Smooth muscle cell (in vitro differentiated cells): Measurements from ENCODE around the gene MYCBP2. TPM values are rescaled to one million over a fixed set of nuclear protein-coding genes. Genes with fewer than 3 reads are reported as not detected.

ENCODE experiments used
- DNase-seq: peaks from one replicate; lab custom pipeline; 2025; ENCODE audit not compliant: unreplicated experiment; lab: John Stamatoyannopoulos, UW
- H2AFZ ChIP-seq: fragments of 200-600 bp; sonication (generic); 2 replicates; pipeline ENCODE4 v1.6.0; 2016; ENCODE audit warnings: antibody characterized with exemption, low read depth, mild to moderate bottlenecking
- H3F3A ChIP-seq: fragments of 200-600 bp; sonication (generic); 2 replicates; pipeline ENCODE4 v1.6.0; 2017; ENCODE audit warnings: antibody characterized with exemption, low read depth
- H3K27ac ChIP-seq: fragments of 200-600 bp; sonication (generic); 2 replicates; pipeline ENCODE4 v1.5.1; 2016; ENCODE audit warnings: low read depth, mild to moderate bottlenecking
- H3K27me3 ChIP-seq: fragments of 200-600 bp; sonication (generic); 2 replicates; pipeline ENCODE4 v1.6.1; 2016; ENCODE audit warnings: low read depth, mild to moderate bottlenecking
- H3K36me3 ChIP-seq: fragments of 200-600 bp; sonication (generic); 2 replicates; pipeline ENCODE4 v1.5.1; 2016; ENCODE audit warnings: low read depth
- H3K4me1 ChIP-seq: fragments of 200-600 bp; sonication (generic); 2 replicates; pipeline ENCODE4 v1.5.1; 2016; ENCODE audit warnings: low read depth
- H3K4me2 ChIP-seq: fragments of 200-600 bp; sonication (generic); 2 replicates; pipeline ENCODE4 v1.6.0; 2016; ENCODE audit warnings: mild to moderate bottlenecking
- H3K4me3 ChIP-seq: fragments of 200-600 bp; sonication (generic); 2 replicates; pipeline ENCODE4 v1.5.1; 2016; ENCODE audit warnings: mild to moderate bottlenecking
- H3K79me2 ChIP-seq: fragments of 200-600 bp; sonication (generic); 2 replicates; pipeline ENCODE4 v1.6.0; 2016; ENCODE audit warnings: low read depth, mild to moderate bottlenecking
- H3K9ac ChIP-seq: fragments of 200-600 bp; sonication (generic); 2 replicates; pipeline ENCODE4 v1.6.0; 2016; ENCODE audit warnings: low read depth
- H3K9me3 ChIP-seq: fragments of 200-600 bp; sonication (generic); replicated peaks from 2 replicates; pipeline ENCODE4 v1.5.1; 2016; ENCODE audit warnings: low read depth
- H4K20me1 ChIP-seq: fragments of 200-600 bp; sonication (generic); 2 replicates; pipeline ENCODE4 v1.6.0; 2016; ENCODE audit warnings: low read depth
- CTCF ChIP-seq: fragments of 200-600 bp; sonication (generic); IDR thresholded peaks from 2 replicates; pipeline ENCODE4 v1.5.1; 2017; ENCODE audit warnings: borderline replicate concordance, mild to moderate bottlenecking, antibody characterized with exemption; ENCODE audit not compliant: insufficient read depth, poor library complexity, severe bottlenecking
- WGBS: methylation state at CpG from one replicate; pipeline ENCODE4 v1.1.7; 2016; ENCODE audit warnings: low lambda C conversion rate; 5-methylcytosine and 5-hydroxymethylcytosine counted together
- polyA plus RNA-seq: library from polyadenylated mRNA; unstranded; fragments of >200 nt; fragmentation: Nextera tagmentation; extraction: Ambion mirVana; gene quantifications from 2 replicates; pipeline ENCODE4 v1.2.1, GENCODE V29; 2016
- total RNA-seq: library from RNA; depleted of rRNA; stranded (reverse); fragments of >200 nt; gene quantifications from 2 replicates; pipeline ENCODE4 v1.2.3, GENCODE V29; 2014

Gene MYCBP2
- total and polyA plus RNA-seq, 2 experiments from 2014 or later = 20.1 to 61.0 TPM

GRCh38 chr13:77331421-77331820 lies 4.5 kb upstream of the MYCBP2 start:
- no peaks in the 10 kb centered on the region for H3K36me3 ChIP-seq
- no peaks in the 10 kb centered on the region for H3F3A ChIP-seq
- no peak for TF ChIP-seq CTCF
- WGBS = 75% methylated on average over 2 of the region's 2 CpGs
- H3K27me3 ChIP-seq = no peaks in the 10 kb centered on the region
- no peaks in the 10 kb centered on the region for H4K20me1 ChIP-seq
- H3K9ac ChIP-seq = no peak overlapping the region
- H3K9me3 ChIP-seq = no peaks in the 10 kb centered on the region
- H2AFZ ChIP-seq = no peak overlapping the region
- H3K27ac ChIP-seq = no peak overlapping the region
- DNase-seq = no peak
- H3K4me3 ChIP-seq = no peak overlapping the region
- no peak overlapping the region for H3K4me2 ChIP-seq
- peaks cover 3% of the 10 kb centered on the region for H3K79me2 ChIP-seq
- peaks cover 7% of the 10 kb centered on the region for H3K4me1 ChIP-seq

- Histone ChIP-seq H3K27me3 (no peaks in the 10 kb centered on the region), H3K79me2 (peaks cover 17% of the 10 kb centered on the region), H3K4me3 (peak overlapping the region; percentile 82), H3F3A (no peaks in the 10 kb centered on the region), H2AFZ (peak overlapping the region; percentile 95), H3K36me3 (no peaks in the 10 kb centered on the region), H3K4me2 (peak overlapping the region; percentile 91), H4K20me1 (peaks cover 14% of the 10 kb centered on the region), H3K4me1 (peaks cover 14% of the 10 kb centered on the region), H3K9me3 (no peaks in the 10 kb centered on the region), H3K9ac (peak overlapping the region; percentile 39), H3K27ac (peak overlapping the region; percentile 58)
- WGBS = 2% methylated on average over 17 of the region's 17 CpGs
- DNase-seq = no peak
- no peak for TF ChIP-seq CTCF
These were observed 3.2 kb upstream of the MYCBP2 start for GRCh38 chr13:77329911-77330584.

GRCh38 chr13:77329133-77329910 lies 2.4 kb upstream of the MYCBP2 start:
- Histone ChIP-seq H2AFZ (peak overlapping the region; percentile 95), H3K27ac (peak overlapping the region; percentile 58), H3K27me3 (no peaks in the 10 kb centered on the region), H3K4me3 (peak overlapping the region; percentile 82), H4K20me1 (peaks cover 21% of the 10 kb centered on the region), H3K9ac (peak overlapping the region; percentile 39), H3K4me2 (peak overlapping the region; percentile 91), H3K79me2 (peaks cover 24% of the 10 kb centered on the region), H3K4me1 (peaks cover 22% of the 10 kb centered on the region), H3K9me3 (no peaks in the 10 kb centered on the region), H3F3A (no peaks in the 10 kb centered on the region), H3K36me3 (no peaks in the 10 kb centered on the region)
- WGBS = 1% methylated on average over 46 of the region's 46 CpGs
- TF ChIP-seq CTCF = no peak
- peak; percentile 59 for DNase-seq
